Right atrium auricular region (tissue), 2 donors: ENCODE measurements around the gene SCGN. TPM values are rescaled to one million over a fixed set of nuclear protein-coding genes. Genes with fewer than 3 reads are reported as not detected.

Experiments used
- DNase-seq: peaks from one replicate; pipeline ENCODE4 v3.0.0-alpha.2; 2019; ENCODE audit warnings: low spot score
- H3K27ac ChIP-seq, 2 donors: fragments of 200-600 bp; sonication (generic); 1 replicate in 1 of 2; 2 replicates in 1 of 2; pipeline ENCODE4 v1.5.1; 2016 to 2019
- H3K27me3 ChIP-seq, 2 donors: fragments of 200-600 bp; sonication (generic); one replicate each; pipeline versions ENCODE4 v1.5.1 to v1.6.0; 2017 to 2019
- H3K36me3 ChIP-seq: fragments of 200-600 bp; sonication (generic); one replicate; pipeline ENCODE4 v1.5.1; 2016
- H3K4me1 ChIP-seq, 2 donors: fragments of 200-600 bp; sonication (generic); one replicate each; pipeline versions ENCODE4 v1.5.1 to v1.6.0; 2017 to 2019
- H3K4me3 ChIP-seq, 2 donors: fragments of 200-600 bp; sonication (generic); 1 replicate in 1 of 2; 2 replicates in 1 of 2; pipeline ENCODE4 v1.5.1; 2017 to 2019; ENCODE audit warnings: mild to moderate bottlenecking in 1 of 2, moderate library complexity in 1 of 2
- H3K9me3 ChIP-seq, 2 donors: fragments of 200-600 bp; sonication (generic); one replicate each; pipeline ENCODE4 v1.5.1; 2019
- total RNA-seq, 2 donors: library from RNA; depleted of rRNA; stranded (reverse); fragments of >200 nt; gene quantifications; one replicate each; pipeline ENCODE4 v1.1.0, GENCODE V29; 2016
- TF ChIP-seq, protein P1 (sequence below), 2 donors: fragments of 200-600 bp; sonication (generic); IDR thresholded peaks; one replicate each; pipeline ENCODE4 v1.5.1; 2019; ENCODE audit warnings: antibody characterized with exemption in 2 of 2

The SCGN gene
- total RNA-seq, 2 donors from 2014 or later = 14.1 to 19.7 TPM

DNA sequence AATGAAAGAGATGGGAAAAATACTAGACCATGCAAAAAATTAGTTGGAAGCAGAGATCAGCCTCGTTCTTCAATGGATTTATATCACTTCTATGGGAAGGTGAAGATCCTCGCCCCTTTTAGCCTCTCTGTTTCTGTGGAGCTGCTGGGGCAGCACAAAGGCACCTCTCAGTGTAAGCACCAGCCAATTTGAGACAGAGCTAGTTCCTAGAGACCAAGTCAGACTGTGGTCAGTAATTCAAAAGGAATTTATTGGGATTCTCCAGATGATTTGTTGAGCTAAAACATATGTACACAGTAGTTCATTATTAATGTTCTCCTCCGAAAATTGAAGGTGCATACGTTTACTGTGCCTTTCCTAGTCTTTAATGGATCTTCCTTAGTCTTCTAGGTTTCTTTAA lies 42.4 kb downstream of the SCGN start:
- H3K36me3 ChIP-seq = no peaks in the 10 kb centered on the region
- DNase-seq = no peak
- no peaks in the 10 kb centered on the region for H3K27me3 ChIP-seq
- H3K4me1 ChIP-seq = no peaks in the 10 kb centered on the region
- TF ChIP-seq, protein P1, sequence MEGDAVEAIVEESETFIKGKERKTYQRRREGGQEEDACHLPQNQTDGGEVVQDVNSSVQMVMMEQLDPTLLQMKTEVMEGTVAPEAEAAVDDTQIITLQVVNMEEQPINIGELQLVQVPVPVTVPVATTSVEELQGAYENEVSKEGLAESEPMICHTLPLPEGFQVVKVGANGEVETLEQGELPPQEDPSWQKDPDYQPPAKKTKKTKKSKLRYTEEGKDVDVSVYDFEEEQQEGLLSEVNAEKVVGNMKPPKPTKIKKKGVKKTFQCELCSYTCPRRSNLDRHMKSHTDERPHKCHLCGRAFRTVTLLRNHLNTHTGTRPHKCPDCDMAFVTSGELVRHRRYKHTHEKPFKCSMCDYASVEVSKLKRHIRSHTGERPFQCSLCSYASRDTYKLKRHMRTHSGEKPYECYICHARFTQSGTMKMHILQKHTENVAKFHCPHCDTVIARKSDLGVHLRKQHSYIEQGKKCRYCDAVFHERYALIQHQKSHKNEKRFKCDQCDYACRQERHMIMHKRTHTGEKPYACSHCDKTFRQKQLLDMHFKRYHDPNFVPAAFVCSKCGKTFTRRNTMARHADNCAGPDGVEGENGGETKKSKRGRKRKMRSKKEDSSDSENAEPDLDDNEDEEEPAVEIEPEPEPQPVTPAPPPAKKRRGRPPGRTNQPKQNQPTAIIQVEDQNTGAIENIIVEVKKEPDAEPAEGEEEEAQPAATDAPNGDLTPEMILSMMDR (IDR thresholded peaks at IDR 0.05) = no peak
- no peaks in the 10 kb centered on the region for H3K9me3 ChIP-seq
- H3K4me3 ChIP-seq = no peak overlapping the region
- H3K27ac ChIP-seq = no peak overlapping the region

DNA sequence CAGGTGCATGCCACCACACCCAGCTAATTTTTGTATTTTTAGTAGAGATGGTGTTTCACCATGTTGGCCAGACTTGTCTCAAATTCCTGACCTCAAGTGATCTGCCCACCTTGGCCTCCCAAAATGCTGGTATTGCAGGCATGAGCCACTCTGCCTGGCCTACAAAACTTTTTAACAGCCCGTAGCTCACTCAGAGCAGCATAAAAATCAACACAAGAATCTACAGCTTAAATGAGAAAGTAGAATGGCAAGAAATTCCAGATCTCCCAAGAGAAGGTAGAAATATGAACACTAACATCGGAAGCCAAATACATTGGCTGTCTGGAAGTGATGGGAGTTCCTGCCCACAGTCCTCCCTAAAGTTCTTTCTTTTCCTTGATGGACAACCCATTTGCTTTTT lies 43.7 kb downstream of the SCGN start:
- no peak overlapping the region for H3K27ac ChIP-seq
- DNase-seq = no peak
- H3K9me3 ChIP-seq = no peaks in the 10 kb centered on the region
- TF ChIP-seq, protein P1 (IDR thresholded peaks at IDR 0.05) = no peak
- H3K4me1 ChIP-seq = no peaks in the 10 kb centered on the region
- no peak overlapping the region for H3K4me3 ChIP-seq
- no peaks in the 10 kb centered on the region for H3K36me3 ChIP-seq
- no peaks in the 10 kb centered on the region for H3K27me3 ChIP-seq

DNA sequence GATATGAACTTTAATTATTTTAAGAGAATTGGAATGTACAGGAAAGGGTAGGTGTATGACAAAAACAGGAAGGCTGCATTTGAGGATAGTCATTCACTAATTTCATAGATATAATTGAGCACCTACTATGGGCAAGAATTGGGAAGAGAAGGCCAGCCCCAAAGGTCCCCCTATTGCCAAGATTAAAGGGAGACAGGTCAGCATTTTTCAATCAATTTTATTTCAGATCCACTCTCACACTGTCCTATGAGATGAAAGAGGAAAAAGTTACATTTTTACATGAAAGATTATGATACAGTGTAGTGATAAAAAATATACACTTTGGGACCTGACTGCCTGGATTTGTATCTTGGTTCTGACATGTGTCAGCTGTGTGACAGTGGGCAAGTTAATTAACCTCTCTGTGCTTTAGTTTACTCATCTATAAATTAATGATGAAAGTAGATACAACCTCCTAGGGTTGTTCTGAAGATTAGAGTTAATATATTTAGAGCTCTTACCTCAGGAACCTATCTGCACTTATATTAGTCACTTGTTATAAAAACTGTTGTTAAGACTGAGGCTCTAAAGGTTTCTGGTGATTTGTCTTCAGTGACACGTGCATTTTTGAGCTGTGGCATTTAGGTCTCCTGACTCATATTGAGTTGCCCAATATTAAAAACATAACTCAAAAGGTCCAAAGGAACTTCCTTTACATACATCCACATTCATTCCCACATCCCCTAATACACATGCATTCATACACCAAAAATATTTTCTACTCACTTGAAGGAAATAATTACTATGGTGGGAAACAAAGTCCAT lies 45.7 kb downstream of the SCGN start:
- H3K4me1 ChIP-seq = no peaks in the 10 kb centered on the region
- H3K4me3 ChIP-seq = no peak overlapping the region
- H3K27ac ChIP-seq = no peak overlapping the region
- no peak for DNase-seq
- no peaks in the 10 kb centered on the region for H3K36me3 ChIP-seq
- H3K9me3 ChIP-seq = no peaks in the 10 kb centered on the region
- H3K27me3 ChIP-seq = no peaks in the 10 kb centered on the region
- TF ChIP-seq, protein P1 (IDR thresholded peaks at IDR 0.05) = no peak

DNA sequence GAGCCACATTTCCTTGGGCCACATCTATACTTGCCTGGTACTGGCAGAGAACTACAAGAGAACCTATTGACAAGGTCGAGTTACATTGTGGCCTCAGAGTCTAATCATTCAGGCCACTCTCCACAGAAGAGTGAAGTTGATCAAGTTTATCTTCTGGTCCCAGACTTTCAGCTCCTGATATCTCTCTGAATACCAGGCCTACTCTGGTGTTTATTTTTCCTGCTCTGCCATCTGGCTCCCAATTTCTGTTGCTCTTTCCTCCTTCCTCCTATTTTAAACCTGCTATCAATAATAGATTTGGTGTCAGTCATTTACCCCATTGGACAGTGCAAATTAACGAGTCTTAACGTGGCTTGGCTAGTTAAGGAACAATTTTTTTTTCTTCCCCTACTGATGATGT lies 46.6 kb downstream of the SCGN start:
- no peaks in the 10 kb centered on the region for H3K4me1 ChIP-seq
- no peaks in the 10 kb centered on the region for H3K27me3 ChIP-seq
- H3K36me3 ChIP-seq = no peaks in the 10 kb centered on the region
- H3K4me3 ChIP-seq = no peak overlapping the region
- TF ChIP-seq, protein P1 (IDR thresholded peaks at IDR 0.05) = no peak
- H3K27ac ChIP-seq = no peak overlapping the region
- DNase-seq = no peak
- H3K9me3 ChIP-seq = no peaks in the 10 kb centered on the region

DNA sequence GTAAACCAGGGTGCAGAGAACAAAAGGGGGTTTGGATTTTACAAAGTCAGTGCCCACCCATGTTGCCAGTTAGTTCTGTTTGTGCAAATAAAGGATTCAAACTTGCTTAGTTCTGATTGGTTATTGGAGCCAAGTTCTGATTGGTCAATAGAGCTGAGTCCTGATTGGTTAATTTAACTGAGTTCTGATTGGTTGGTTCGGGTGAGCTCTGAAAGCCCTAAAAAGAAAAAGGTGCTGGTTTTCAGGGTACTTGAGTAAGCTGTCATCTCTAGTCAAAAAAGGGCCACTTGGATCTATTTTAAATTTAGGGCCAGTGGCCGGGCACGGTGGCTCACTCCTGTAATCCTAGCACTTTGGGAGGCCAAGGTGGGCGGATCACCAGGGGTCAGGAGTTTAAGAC lies 47.6 kb downstream of the SCGN start:
- DNase-seq = no peak
- TF ChIP-seq, protein P1 (IDR thresholded peaks at IDR 0.05) = no peak
- Histone ChIP-seq H3K36me3 (no peaks in the 10 kb centered on the region), H3K27me3 (no peaks in the 10 kb centered on the region), H3K9me3 (no peaks in the 10 kb centered on the region), H3K4me1 (no peaks in the 10 kb centered on the region), H3K4me3 (no peak overlapping the region), H3K27ac (no peak overlapping the region)

DNA sequence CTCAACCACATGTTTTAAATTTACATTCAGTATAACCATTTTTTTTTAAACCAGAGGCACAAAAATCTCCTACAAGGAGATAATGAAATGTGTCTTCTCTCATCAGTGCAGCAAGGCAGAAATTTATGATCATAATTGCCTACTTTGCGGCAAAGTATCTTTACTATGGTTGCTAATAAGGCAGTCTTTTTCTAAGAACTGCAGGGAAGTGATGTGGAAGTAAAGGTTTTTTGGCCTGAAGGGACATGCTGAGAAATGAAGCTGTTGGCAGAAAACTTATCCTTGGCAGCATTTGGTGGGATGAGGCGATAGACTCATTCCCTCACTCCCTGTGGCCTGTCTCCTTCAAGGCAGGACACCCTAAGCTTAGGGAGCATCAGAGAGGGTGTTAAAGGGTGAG lies 48.7 kb downstream of the SCGN start:
- H3K9me3 ChIP-seq = no peaks in the 10 kb centered on the region
- H3K4me1 ChIP-seq = no peaks in the 10 kb centered on the region
- no peaks in the 10 kb centered on the region for H3K27me3 ChIP-seq
- H3K36me3 ChIP-seq = no peaks in the 10 kb centered on the region
- no peak overlapping the region for H3K27ac ChIP-seq
- H3K4me3 ChIP-seq = no peak overlapping the region
- TF ChIP-seq, protein P1 (IDR thresholded peaks at IDR 0.05) = no peak
- no peak for DNase-seq
